Endothelial cell (in vitro differentiated cells): ENCODE measurements around the gene CD99L2. TPM values are rescaled to one million over a fixed set of nuclear protein-coding genes. Genes with fewer than 3 reads are reported as not detected.
"Not testable (repeated sequence)": the region's sequence is repeated elsewhere in the genome, so short reads cannot be mapped to it uniquely, and the experiment has no call there.

Source experiments
- DNase-seq: peaks from one replicate; pipeline ENCODE4 v3.0.0; 2021; ENCODE audit warnings: low spot score
- H3K27ac Mint-ChIP-seq: one replicate; pipeline ENCODE4 v1.8.0; 2021; ENCODE audit warnings: mixed read lengths, inconsistent platforms; ENCODE audit not compliant: unreplicated experiment
- H3K27me3 Mint-ChIP-seq: one replicate; pipeline ENCODE4 v1.8.0; 2021; ENCODE audit warnings: mild to moderate bottlenecking, moderate library complexity, mixed read lengths, inconsistent platforms; ENCODE audit not compliant: unreplicated experiment
- H3K36me3 Mint-ChIP-seq: one replicate; pipeline ENCODE4 v1.8.0; 2021; ENCODE audit warnings: mild to moderate bottlenecking, low read depth, mixed read lengths, inconsistent platforms; ENCODE audit not compliant: unreplicated experiment
- H3K4me1 Mint-ChIP-seq: one replicate; pipeline ENCODE4 v1.8.0; 2021; ENCODE audit warnings: mild to moderate bottlenecking, mixed read lengths, inconsistent platforms; ENCODE audit not compliant: unreplicated experiment
- H3K4me3 Mint-ChIP-seq: one replicate; pipeline ENCODE4 v1.8.0; 2021; ENCODE audit warnings: mild to moderate bottlenecking, mixed read lengths, inconsistent platforms; ENCODE audit not compliant: unreplicated experiment
- H3K9me3 Mint-ChIP-seq: one replicate; pipeline ENCODE4 v1.8.0; 2021; ENCODE audit warnings: mixed read lengths, inconsistent platforms; ENCODE audit not compliant: unreplicated experiment
- total RNA-seq: library from RNA; stranded (reverse); fragmentation: NEBNext Ultra II Directional; extraction: Animal tissue kit (Norgen Biotek cat#: 25700); gene quantifications from one replicate; pipeline ENCODE4 v1.2.1, GENCODE V29; 2021; ENCODE audit not compliant: unreplicated experiment
- TF ChIP-seq, protein P1 (sequence below): fragments of 200-600 bp; sonication (generic); IDR thresholded peaks from one replicate; pipeline ENCODE4 v1.5.0; 2021; ENCODE audit warnings: antibody characterized with exemption; ENCODE audit not compliant: unreplicated experiment

The CD99L2 gene
- total RNA-seq, 1 donor from 2014 or later: 30.1 TPM

DNA sequence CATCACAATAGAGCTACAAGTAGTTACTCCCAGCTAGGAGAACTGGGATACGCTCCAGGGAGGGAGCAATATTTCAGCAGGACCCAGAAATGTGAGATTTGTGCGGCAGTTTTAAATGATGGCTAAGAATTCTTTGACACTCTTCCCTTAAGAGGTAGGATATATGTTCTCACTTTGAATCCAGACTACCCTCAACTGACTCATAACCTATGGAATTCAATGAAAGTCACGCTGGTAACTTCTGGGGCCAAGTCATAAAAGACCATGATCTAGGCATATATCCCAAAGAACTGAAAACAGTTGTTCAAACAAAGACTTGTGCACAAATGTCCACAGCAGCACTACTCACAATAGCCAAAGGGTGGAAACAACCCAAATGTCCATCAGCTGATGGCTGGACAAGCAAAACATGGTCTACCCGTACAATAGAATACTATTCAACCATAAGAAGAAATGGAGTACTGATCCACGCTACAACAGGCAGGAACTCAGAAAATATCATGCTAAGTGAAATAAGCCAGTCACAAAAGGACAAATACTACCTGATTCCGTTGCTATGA lies 10.5 kb downstream of the CD99L2 start:
- Mint-ChIP-seq H3K36me3 (no peaks in the 10 kb centered on the region), H3K27ac (no peak overlapping the region), H3K9me3 (no peaks in the 10 kb centered on the region), H3K4me1 (peaks cover 9% of the 10 kb centered on the region), H3K27me3 (peaks cover 2% of the 10 kb centered on the region), H3K4me3 (no peak overlapping the region)
- no peak for DNase-seq
- TF ChIP-seq, protein P1, sequence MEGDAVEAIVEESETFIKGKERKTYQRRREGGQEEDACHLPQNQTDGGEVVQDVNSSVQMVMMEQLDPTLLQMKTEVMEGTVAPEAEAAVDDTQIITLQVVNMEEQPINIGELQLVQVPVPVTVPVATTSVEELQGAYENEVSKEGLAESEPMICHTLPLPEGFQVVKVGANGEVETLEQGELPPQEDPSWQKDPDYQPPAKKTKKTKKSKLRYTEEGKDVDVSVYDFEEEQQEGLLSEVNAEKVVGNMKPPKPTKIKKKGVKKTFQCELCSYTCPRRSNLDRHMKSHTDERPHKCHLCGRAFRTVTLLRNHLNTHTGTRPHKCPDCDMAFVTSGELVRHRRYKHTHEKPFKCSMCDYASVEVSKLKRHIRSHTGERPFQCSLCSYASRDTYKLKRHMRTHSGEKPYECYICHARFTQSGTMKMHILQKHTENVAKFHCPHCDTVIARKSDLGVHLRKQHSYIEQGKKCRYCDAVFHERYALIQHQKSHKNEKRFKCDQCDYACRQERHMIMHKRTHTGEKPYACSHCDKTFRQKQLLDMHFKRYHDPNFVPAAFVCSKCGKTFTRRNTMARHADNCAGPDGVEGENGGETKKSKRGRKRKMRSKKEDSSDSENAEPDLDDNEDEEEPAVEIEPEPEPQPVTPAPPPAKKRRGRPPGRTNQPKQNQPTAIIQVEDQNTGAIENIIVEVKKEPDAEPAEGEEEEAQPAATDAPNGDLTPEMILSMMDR: no peak

DNA sequence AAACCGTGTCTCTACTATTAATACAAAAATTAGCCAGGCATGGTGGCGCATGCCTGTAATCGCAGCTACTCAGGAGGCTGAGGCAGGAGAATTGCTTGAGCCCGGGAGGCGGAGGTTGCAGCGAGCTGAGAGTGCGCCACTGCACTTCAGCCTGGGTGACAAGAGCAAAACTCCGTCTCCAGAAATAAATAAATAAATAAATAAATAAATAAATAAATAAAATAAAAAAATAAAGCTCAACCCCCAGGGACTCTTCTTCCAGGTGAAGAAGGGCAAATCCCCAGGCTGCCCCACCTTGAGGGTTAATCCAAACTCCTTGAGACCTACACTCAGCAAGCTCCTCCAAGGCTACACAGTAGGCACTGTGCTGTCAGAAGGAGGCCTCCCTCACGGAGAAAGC lies 11.2 kb downstream of the CD99L2 start:
- not testable (repeated sequence) for H3K36me3 Mint-ChIP-seq, H3K4me3 Mint-ChIP-seq, H3K9me3 Mint-ChIP-seq, H3K27me3 Mint-ChIP-seq, H3K4me1 Mint-ChIP-seq, H3K27ac Mint-ChIP-seq, DNase-seq

DNA sequence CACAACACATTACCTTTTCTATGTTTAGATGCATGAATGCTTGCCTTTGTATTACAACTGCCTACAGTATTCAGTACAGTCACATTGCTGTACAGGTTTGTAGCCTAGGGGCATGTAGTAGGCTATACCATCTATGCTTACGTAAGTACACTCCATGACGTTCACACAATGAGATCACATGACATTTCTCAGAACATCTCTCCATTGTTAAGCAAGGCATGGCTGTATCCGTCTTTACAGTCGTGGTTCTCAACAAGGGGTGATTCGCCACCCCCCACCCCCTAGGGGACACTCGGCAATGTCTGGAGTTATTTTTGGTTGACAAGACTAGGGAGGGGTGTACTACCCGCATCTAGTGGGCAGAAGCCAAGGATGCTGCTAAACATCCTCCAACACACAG lies 12.1 kb downstream of the CD99L2 start:
- Mint-ChIP-seq H3K27ac (no peak overlapping the region), H3K4me3 (no peak overlapping the region), H3K36me3 (no peaks in the 10 kb centered on the region), H3K9me3 (no peaks in the 10 kb centered on the region), H3K4me1 (peaks cover 6% of the 10 kb centered on the region), H3K27me3 (peaks cover 2% of the 10 kb centered on the region)
- no peak for DNase-seq
- TF ChIP-seq, protein P1: no peak

DNA sequence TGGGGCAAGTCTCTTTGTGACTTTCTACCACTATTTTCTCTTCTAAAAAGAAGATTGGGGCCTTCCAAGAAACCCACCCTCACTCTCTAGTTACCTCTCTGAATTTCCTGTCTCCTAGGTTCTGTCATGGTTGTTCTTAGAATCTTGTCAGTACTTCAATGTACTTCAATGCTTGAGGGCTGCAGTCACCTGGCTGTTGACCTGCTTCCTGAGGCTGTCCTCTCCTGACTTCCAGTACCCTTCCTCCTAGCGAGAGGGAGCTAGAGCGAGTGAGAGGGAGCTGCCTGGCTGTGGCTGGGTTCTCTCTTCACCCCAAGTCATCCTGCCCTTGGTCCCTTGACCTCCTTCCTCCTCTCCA lies 17.7 kb downstream of the CD99L2 start:
- no peak for DNase-seq
- H3K4me3 Mint-ChIP-seq: no peak overlapping the region
- H3K27ac Mint-ChIP-seq: no peak overlapping the region
- peaks cover 3% of the 10 kb centered on the region for H3K36me3 Mint-ChIP-seq
- peaks cover 3% of the 10 kb centered on the region for H3K4me1 Mint-ChIP-seq
- no peaks in the 10 kb centered on the region for H3K27me3 Mint-ChIP-seq
- no peaks in the 10 kb centered on the region for H3K9me3 Mint-ChIP-seq
- TF ChIP-seq, protein P1: no peak

DNA sequence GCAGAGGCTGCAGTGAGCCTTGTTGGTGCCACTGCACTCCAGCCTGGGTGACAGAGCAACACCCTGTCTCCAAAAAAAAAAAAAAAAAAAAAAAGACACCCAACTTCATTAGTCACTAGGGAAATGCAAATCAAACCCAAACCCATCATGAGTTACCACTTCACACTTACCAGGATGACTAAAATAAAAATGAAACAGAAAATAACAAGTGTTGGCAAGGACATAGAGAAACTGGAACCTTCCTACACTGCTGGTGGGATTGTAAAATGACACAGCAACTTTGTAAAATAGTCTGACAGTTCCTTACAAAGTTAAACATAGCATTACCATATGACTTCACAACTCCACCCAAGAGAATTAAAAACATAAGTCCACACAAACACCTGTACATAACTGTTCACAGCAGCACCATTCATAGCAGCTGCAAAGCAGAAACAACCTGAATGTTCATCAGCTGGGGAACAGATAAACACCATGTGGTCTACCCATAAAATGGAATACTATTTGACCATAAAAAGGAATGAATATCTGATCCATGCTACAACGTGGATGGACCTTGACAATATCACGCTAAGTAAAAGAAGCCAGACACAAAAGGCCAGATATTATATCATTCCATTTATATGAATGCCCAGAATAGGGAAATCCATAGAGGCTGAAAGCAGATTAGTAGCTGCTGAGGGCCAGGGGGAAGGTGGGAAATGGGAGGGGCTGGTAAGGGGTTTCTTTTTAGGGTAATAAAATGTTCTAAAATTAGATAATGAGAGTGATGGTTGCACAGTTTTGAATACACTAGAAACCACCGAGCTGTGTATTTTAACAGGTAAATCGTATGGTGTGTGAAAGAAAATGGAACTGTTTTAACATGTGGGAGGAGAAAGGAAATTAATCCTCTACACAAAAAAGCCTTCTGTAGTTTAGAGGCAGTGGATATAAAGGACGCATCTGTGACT lies 18.3 kb downstream of the CD99L2 start:
- TF ChIP-seq, protein P1: no peak
- Mint-ChIP-seq H3K27ac (no peak overlapping the region), H3K4me1 (peaks cover 3% of the 10 kb centered on the region), H3K27me3 (no peaks in the 10 kb centered on the region), H3K9me3 (no peaks in the 10 kb centered on the region), H3K4me3 (no peak overlapping the region), H3K36me3 (peaks cover 4% of the 10 kb centered on the region)
- DNase-seq: no peak

DNA sequence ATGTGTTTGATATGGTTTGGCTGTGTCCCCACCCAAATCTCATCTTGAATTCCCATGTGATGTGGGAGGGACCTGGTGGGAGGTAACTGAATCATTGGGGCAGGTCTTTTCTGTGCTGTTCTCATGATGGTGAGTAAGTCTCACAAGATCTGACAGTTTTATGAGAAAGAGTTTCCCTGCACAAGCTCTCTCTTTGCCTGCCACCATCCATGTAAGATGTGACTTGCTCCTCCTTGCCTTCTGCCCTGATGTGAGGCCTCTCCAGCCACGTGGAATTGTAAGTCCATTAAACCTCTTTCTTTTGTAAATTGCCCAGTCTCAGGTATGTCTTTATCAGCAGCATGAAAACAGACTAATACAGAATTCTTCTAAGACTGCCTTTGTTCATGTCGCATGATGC lies 22.8 kb downstream of the CD99L2 start:
- not testable (repeated sequence) for H3K27ac Mint-ChIP-seq, H3K4me1 Mint-ChIP-seq, H3K36me3 Mint-ChIP-seq, H3K27me3 Mint-ChIP-seq, DNase-seq, H3K9me3 Mint-ChIP-seq, H3K4me3 Mint-ChIP-seq
